PC-9 (cell line): ENCODE results near the gene AGAP3. TPM values are rescaled to one million over a fixed set of nuclear protein-coding genes. Genes with fewer than 3 reads are reported as not detected.

Experiments used
- BruUV-seq: library from RNA; stranded (reverse); fragments of 400-500 nt; replicated peaks from 2 replicates; lab custom pipeline; 2021; lab: Mats Ljungman, UMichigan
- CTCF ChIA-PET: fragments of 300-600 bp; sonication (Branson Sonifier 250); formaldehyde crosslinking; loops from one replicate; lab custom pipeline; 2022; ENCODE audit warnings: antibody characterized with exemption; lab: Charles Lee
- POLR2A ChIA-PET: fragments of 300-600 bp; sonication (Branson Sonifier 250); formaldehyde crosslinking; loops from one replicate; lab custom pipeline; 2022; ENCODE audit warnings: antibody characterized with exemption; ENCODE audit not compliant: unreplicated experiment; lab: Charles Lee
- DNase-seq, 2 experiments: peaks; one replicate each; pipeline versions ENCODE4 v3.0.0 to v3.0.0-alpha.2; 2015 to 2022; ENCODE audit warnings: mixed read lengths in 1 of 2
- H2AFZ ChIP-seq: fragments of 200-600 bp; sonication (generic); 2 replicates; pipeline ENCODE4 v1.8.1; 2017; ENCODE audit warnings: antibody characterized with exemption
- H3F3A ChIP-seq: fragments of 200-600 bp; sonication (generic); 2 replicates; pipeline ENCODE4 v1.8.1; 2017; ENCODE audit warnings: antibody characterized with exemption, mild to moderate bottlenecking, low read depth; ENCODE audit not compliant: insufficient read depth
- H3K27ac ChIP-seq: fragments of 200-600 bp; sonication (generic); 2 replicates; pipeline ENCODE4 v1.6.1; 2016; ENCODE audit warnings: mixed run types
- H3K27me3 ChIP-seq: fragments of 200-600 bp; sonication (generic); 2 replicates; pipeline ENCODE4 v1.6.1; 2016; ENCODE audit warnings: low read depth, mixed run types; ENCODE audit not compliant: insufficient read depth
- H3K36me3 ChIP-seq: fragments of 200-600 bp; sonication (generic); 2 replicates; pipeline ENCODE4 v1.6.1; 2016; ENCODE audit warnings: low read depth, mixed run types
- H3K4me1 ChIP-seq: fragments of 200-600 bp; sonication (generic); replicated peaks from 2 replicates; pipeline ENCODE4 v1.6.1; 2016; ENCODE audit warnings: mixed run types; ENCODE audit not compliant: insufficient read depth
- H3K4me2 ChIP-seq: fragments of 200-600 bp; sonication (generic); 2 replicates; pipeline ENCODE4 v1.6.1; 2017; ENCODE audit warnings: mixed run types
- H3K4me3 ChIP-seq: fragments of 200-600 bp; sonication (generic); 2 replicates; pipeline ENCODE4 v1.6.1; 2016; ENCODE audit warnings: mixed run types
- H3K79me2 ChIP-seq: fragments of 200-600 bp; sonication (generic); 2 replicates; pipeline ENCODE4 v1.6.1; 2017; ENCODE audit warnings: low read depth, mixed run types
- H3K9me2 ChIP-seq: fragments of 200-600 bp; sonication (generic); 2 replicates; pipeline ENCODE4 v1.8.1; 2017; ENCODE audit warnings: mild to moderate bottlenecking; ENCODE audit not compliant: insufficient read depth
- H3K9me3 ChIP-seq: fragments of 200-600 bp; sonication (generic); 2 replicates; pipeline ENCODE4 v1.8.1; 2016; ENCODE audit warnings: low read depth; ENCODE audit not compliant: insufficient read depth
- H4K20me1 ChIP-seq: fragments of 200-600 bp; sonication (generic); 2 replicates; pipeline ENCODE4 v1.8.1; 2017; ENCODE audit not compliant: insufficient read depth
- EZH2 ChIP-seq: fragments of 200-600 bp; sonication (generic); IDR thresholded peaks from 2 replicates; pipeline ENCODE4 v1.8.0; 2017; ENCODE audit warnings: antibody characterized with exemption, low read depth
- intact Hi-C: fragments of 100-400 bp; cut with micrococcal nuclease; formaldehyde crosslinking; loops from one replicate; pipeline ENCODE4 v1.10.0; 2022; ENCODE audit not compliant: unreplicated experiment
- total RNA-seq: library from RNA; stranded (reverse); gene quantifications from 2 replicates; pipeline ENCODE4 v1.2.3, GENCODE V29; 2021
- TF ChIP-seq, protein P1 (sequence below): fragments of 200-600 bp; sonication (generic); conservative IDR thresholded peaks from 2 replicates; pipeline ENCODE4 v1.6.1; 2017; ENCODE audit warnings: mixed run types, antibody characterized with exemption, mild to moderate bottlenecking, moderate library complexity

The AGAP3 gene
- total RNA-seq, 1 experiment from 2014 or later = 103 TPM

DNA sequence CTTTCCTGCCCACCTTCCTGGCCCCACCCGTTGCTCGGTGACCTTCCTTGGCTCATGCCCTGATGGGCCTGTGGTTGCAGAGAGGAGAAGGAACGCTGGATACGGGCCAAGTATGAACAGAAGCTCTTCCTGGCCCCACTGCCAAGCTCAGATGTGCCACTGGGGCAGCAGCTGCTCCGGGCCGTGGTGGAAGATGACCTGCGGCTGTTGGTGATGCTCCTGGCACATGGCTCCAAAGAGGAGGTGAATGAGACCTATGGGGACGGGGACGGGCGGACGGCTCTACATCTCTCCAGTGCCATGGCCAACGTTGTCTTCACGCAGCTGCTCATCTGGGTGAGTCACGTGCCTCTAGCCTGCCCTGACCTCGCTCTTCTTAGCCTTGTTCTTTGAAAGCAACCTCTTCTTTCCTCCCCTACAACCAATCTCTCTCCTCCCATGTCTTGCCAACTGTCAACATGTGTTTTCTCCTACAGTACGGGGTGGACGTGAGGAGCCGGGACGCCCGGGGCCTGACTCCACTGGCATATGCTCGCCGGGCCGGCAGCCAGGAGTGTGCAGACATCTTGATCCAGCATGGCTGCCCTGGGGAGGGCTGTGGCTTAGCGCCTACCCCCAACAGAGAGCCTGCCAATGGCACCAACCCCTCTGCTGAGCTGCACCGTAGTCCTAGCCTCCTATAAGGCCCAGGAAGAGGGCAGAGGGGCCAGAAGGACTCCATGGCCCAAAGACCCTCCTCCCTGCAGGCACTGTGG lies 57.2 kb downstream of the AGAP3 start:
- Histone ChIP-seq H3K4me2 (no peak overlapping the region), H3K9me2 (no peaks in the 10 kb centered on the region), H3F3A (peaks cover 2% of the 10 kb centered on the region; the same call in 1 of the 2 replicates), H3K27ac (no peak overlapping the region), H3K9me3 (no peaks in the 10 kb centered on the region), H3K4me1 (no peaks in the 10 kb centered on the region), H3K36me3 (no peaks in the 10 kb centered on the region), H4K20me1 (no peaks in the 10 kb centered on the region; the same call in 1 of the 2 replicates), H3K4me3 (no peak overlapping the region), H3K79me2 (no peaks in the 10 kb centered on the region), H3K27me3 (no peaks in the 10 kb centered on the region), H2AFZ (no peak overlapping the region)
- ChIA-PET CTCF (no interaction called here), POLR2A (no interaction called here)
- BruUV-seq = no TSS peak
- intact Hi-C loops = no loop called here
- TF ChIP-seq, protein P1, sequence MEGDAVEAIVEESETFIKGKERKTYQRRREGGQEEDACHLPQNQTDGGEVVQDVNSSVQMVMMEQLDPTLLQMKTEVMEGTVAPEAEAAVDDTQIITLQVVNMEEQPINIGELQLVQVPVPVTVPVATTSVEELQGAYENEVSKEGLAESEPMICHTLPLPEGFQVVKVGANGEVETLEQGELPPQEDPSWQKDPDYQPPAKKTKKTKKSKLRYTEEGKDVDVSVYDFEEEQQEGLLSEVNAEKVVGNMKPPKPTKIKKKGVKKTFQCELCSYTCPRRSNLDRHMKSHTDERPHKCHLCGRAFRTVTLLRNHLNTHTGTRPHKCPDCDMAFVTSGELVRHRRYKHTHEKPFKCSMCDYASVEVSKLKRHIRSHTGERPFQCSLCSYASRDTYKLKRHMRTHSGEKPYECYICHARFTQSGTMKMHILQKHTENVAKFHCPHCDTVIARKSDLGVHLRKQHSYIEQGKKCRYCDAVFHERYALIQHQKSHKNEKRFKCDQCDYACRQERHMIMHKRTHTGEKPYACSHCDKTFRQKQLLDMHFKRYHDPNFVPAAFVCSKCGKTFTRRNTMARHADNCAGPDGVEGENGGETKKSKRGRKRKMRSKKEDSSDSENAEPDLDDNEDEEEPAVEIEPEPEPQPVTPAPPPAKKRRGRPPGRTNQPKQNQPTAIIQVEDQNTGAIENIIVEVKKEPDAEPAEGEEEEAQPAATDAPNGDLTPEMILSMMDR = no peak
- no peak for TF ChIP-seq EZH2
- DNase-seq = no peak

DNA sequence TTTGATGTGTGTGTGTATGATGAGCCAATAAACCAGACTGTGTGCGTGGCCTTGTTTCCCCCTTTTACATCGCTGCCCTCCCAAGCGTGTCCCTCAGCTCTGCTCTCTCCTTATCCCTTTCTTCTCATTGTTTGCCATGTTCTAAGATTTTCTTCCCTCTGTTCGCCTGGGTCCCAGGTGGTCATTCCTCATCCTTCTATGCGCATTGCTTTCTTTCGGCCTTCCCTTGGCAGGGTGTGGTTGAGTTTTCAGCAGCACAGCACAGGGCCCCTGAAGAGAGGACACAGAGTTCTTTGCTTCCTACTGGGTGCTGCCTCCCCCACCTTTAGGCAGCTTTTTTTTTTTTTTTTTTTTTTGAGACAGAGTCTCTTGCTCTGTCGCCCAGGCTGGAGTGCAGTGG lies 58.1 kb downstream of the AGAP3 start:
- TF ChIP-seq, protein P1 = no peak
- TF ChIP-seq EZH2 = no peak
- ChIA-PET POLR2A (no interaction called here), CTCF (interaction anchor here (0.9 kb wide), 1 partner anchor 100 kb away, joined by 6 read pairs; no protein-coding TSS in a partner anchor)
- H3K27me3 ChIP-seq = no peaks in the 10 kb centered on the region
- no TSS peak for BruUV-seq
- H3K36me3 ChIP-seq = no peaks in the 10 kb centered on the region
- H3K4me3 ChIP-seq = no peak overlapping the region
- no peak for DNase-seq
- H3K27ac ChIP-seq = no peak overlapping the region
- no peaks in the 10 kb centered on the region for H3K79me2 ChIP-seq
- H3K9me2 ChIP-seq = no peaks in the 10 kb centered on the region
- H3K9me3 ChIP-seq = no peaks in the 10 kb centered on the region
- peaks cover 2% of the 10 kb centered on the region; the same call in 1 of the 2 replicates for H3F3A ChIP-seq
- H4K20me1 ChIP-seq = no peaks in the 10 kb centered on the region; the same call in 1 of the 2 replicates
- H2AFZ ChIP-seq = no peak overlapping the region
- H3K4me2 ChIP-seq = no peak overlapping the region
- intact Hi-C loops = no loop called here
- no peaks in the 10 kb centered on the region for H3K4me1 ChIP-seq

DNA sequence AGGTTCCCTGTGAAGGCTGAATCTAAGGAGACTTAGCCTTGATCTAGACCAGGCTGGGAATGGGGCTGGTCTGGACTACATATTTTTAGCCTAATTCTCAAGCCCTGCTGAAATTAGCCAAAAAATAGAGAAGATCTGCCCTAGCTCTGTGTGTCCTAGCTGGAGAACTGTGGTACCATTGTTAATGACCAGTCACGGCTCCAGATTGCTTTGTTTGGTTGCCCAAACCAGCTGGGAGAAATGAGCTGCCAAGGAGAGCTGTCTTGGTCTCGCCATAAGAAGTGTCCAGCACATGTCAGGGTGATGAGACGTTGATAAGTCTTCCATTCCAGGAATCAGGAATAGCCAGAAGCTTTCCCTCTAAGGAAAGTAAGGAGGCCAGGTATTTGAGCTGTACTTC lies 60.5 kb downstream of the AGAP3 start:
- Histone ChIP-seq H3F3A (peaks cover 2% of the 10 kb centered on the region; the same call in 1 of the 2 replicates), H3K4me1 (no peaks in the 10 kb centered on the region), H3K4me3 (no peak overlapping the region), H3K36me3 (no peaks in the 10 kb centered on the region), H3K79me2 (no peaks in the 10 kb centered on the region), H3K4me2 (no peak overlapping the region), H4K20me1 (no peaks in the 10 kb centered on the region), H2AFZ (no peak overlapping the region), H3K9me2 (no peaks in the 10 kb centered on the region), H3K9me3 (no peaks in the 10 kb centered on the region), H3K27ac (no peak overlapping the region), H3K27me3 (peaks cover 20% of the 10 kb centered on the region)
- intact Hi-C loops = no loop called here
- BruUV-seq = no TSS peak
- no peak for TF ChIP-seq EZH2
- TF ChIP-seq, protein P1 = no peak
- DNase-seq = no peak
- CTCF ChIA-PET = no interaction called here
- POLR2A ChIA-PET = no interaction called here
